Keratinocyte (primary cell): ENCODE results near the gene NOX5. TPM values are rescaled to one million over a fixed set of nuclear protein-coding genes. Genes with fewer than 3 reads are reported as not detected.
A peak's percentile ranks its signal among the peaks of the same experiment; 100 is the strongest.

Source experiments
- DNase-seq: peaks from one replicate; pipeline ENCODE4 v3.0.0-alpha.2; 2011; ENCODE audit warnings: low read depth, missing footprints, low spot score
- FAIRE-seq: peaks from 2 replicates; lab custom pipeline; 2011; peaks lifted over from hg19 to GRCh38; lab: Jason Lieb, UNC
- H2AFZ ChIP-seq: 2 replicates; pipeline ENCODE4 v1.6.0; 2012; ENCODE audit warnings: low read length, control low read depth, inconsistent platforms; ENCODE audit not compliant: control insufficient read depth
- H3K27ac ChIP-seq: 2 replicates; pipeline ENCODE4 v1.5.1; 2011; ENCODE audit warnings: low read length; ENCODE audit not compliant: control insufficient read depth, insufficient read depth
- H3K27me3 ChIP-seq: 3 replicates; pipeline ENCODE4 v1.6.0; 2011; ENCODE audit warnings: low read length; ENCODE audit not compliant: control insufficient read depth, insufficient read depth; ENCODE audit errors: extremely low read depth
- H3K36me3 ChIP-seq, 2 experiments: 2 replicates in 1 of 2; 3 replicates in 1 of 2; pipeline ENCODE4 v1.5.1; 2011; ENCODE audit warnings: low read length in 2 of 2, mild to moderate bottlenecking in 1 of 2; ENCODE audit not compliant: control insufficient read depth in 2 of 2, insufficient read depth in 2 of 2; ENCODE audit errors: extremely low read depth in 1 of 2
- H3K4me1 ChIP-seq: 3 replicates; pipeline ENCODE4 v1.5.1; 2011; ENCODE audit warnings: low read length; ENCODE audit not compliant: control insufficient read depth, insufficient read depth; ENCODE audit errors: extremely low read depth
- H3K4me2 ChIP-seq: 3 replicates; pipeline ENCODE4 v1.6.0; 2011; ENCODE audit warnings: low read depth, low read length; ENCODE audit not compliant: control insufficient read depth, insufficient read depth; ENCODE audit errors: extremely low read depth
- H3K4me3 ChIP-seq, 3 experiments: fragments of 200-600 bp in 1 of 3; sonication (generic) in 1 of 3; 2 replicates in 2 of 3; 3 replicates in 1 of 3; pipeline ENCODE4 v1.5.1; 2011 to 2016; ENCODE audit warnings: low read length in 3 of 3, mild to moderate bottlenecking in 3 of 3, control low read depth in 2 of 3, inconsistent platforms in 1 of 3, low read depth in 1 of 3, mixed read lengths in 1 of 3, mixed run types in 1 of 3, moderate library complexity in 1 of 3; ENCODE audit not compliant: control insufficient read depth in 2 of 3, insufficient read depth in 2 of 3; ENCODE audit errors: extremely low read depth in 1 of 3
- H3K79me2 ChIP-seq: 2 replicates; pipeline ENCODE4 v1.6.0; 2012; ENCODE audit warnings: low read length; ENCODE audit not compliant: control insufficient read depth, insufficient read depth
- H3K9ac ChIP-seq: 3 replicates; pipeline ENCODE4 v1.6.0; 2011; ENCODE audit warnings: low read length; ENCODE audit not compliant: control insufficient read depth, insufficient read depth; ENCODE audit errors: extremely low read depth
- H3K9me1 ChIP-seq: 3 replicates; pipeline ENCODE4 v1.6.0; 2011; ENCODE audit warnings: low read length; ENCODE audit not compliant: control insufficient read depth, insufficient read depth; ENCODE audit errors: extremely low read depth
- H3K9me3 ChIP-seq: 2 replicates; pipeline ENCODE4 v1.5.1; 2012; ENCODE audit warnings: low read depth, low read length; ENCODE audit not compliant: control insufficient read depth
- H4K20me1 ChIP-seq: 3 replicates; pipeline ENCODE4 v1.6.0; 2011; ENCODE audit warnings: low read length; ENCODE audit not compliant: control insufficient read depth, insufficient read depth; ENCODE audit errors: extremely low read depth
- CTCF ChIP-seq, 3 experiments: IDR thresholded peaks in 1 of 3; conservative IDR thresholded peaks in 1 of 3; optimal IDR thresholded peaks in 1 of 3; 2 replicates in 2 of 3; 3 replicates in 1 of 3; pipeline versions ENCODE3 to v1.5.1; 2011; ENCODE audit warnings: low read length in 3 of 3, mild to moderate bottlenecking in 3 of 3, moderate library complexity in 2 of 3, control low read depth in 1 of 3, inconsistent platforms in 1 of 3; ENCODE audit not compliant: insufficient read depth in 2 of 3; ENCODE audit errors: extremely low read depth in 1 of 3
- EZH2 ChIP-seq: IDR thresholded peaks from one replicate; pipeline ENCODE4 v1.6.1; 2012; ENCODE audit warnings: inconsistent platforms, mild to moderate bottlenecking, low read length, moderate library complexity
- dilution Hi-C: fragments of 300-500 bp; cut with MboI; formaldehyde crosslinking; loops from one replicate; pipeline ENCODE4 v1.7.0; 2020; ENCODE audit warnings: low sequenced_read_pairs; ENCODE audit not compliant: extremely low pct_ligation_motif_present
- polyA plus RNA-seq, 5 experiments: library from polyadenylated mRNA; depleted of rRNA in 3 of 5; stranded (reverse) in 3 of 5; stranded (forward) in 1 of 5; unstranded in 1 of 5; fragments of >200 nt; gene quantifications; 1 replicate in 1 of 5; 2 replicates in 3 of 5; 3 replicates in 1 of 5; pipeline versions ENCODE4 v1.2.1 to v1.2.3, GENCODE V29; 2011 to 2012; ENCODE audit warnings: missing spikeins in 2 of 5, low read depth in 1 of 5, low replicate concordance in 1 of 5

NOX5 gene
- polyA plus RNA-seq, 1 donor (not counting 4 experiments of a cell fraction or from before 2014, with no cell fraction given): 0.16 TPM

GRCh38 chr15:69060041-69060481, 45.6 kb downstream of the NOX5 start:
- Histone ChIP-seq H3K36me3 (no peaks in the 10 kb centered on the region), H2AFZ (no peak overlapping the region), H3K9me3 (no peaks in the 10 kb centered on the region), H3K4me1 (peaks cover 13% of the 10 kb centered on the region), H3K79me2 (no peaks in the 10 kb centered on the region), H3K27me3 (peaks cover 15% of the 10 kb centered on the region), H3K27ac (no peak overlapping the region), H3K4me2 (no peak overlapping the region), H3K4me3 (no peak overlapping the region), H3K9ac (no peak overlapping the region), H3K9me1 (peaks cover 3% of the 10 kb centered on the region), H4K20me1 (no peaks in the 10 kb centered on the region)
- TF ChIP-seq EZH2 (no peak), CTCF (optimal IDR thresholded peaks at IDR 0.05 in 1 of 3, IDR thresholded peaks at IDR 0.05 in 1 of 3, conservative IDR thresholded peaks at IDR 0.05 in 1 of 3; ENCODE audit: extremely low read depth in 1 of 3, insufficient read depth in 2 of 3, low read length in 3 of 3) (no peak)
- dilution Hi-C loops: no loop called here
- no peak for DNase-seq
- no peak for FAIRE-seq

- Histone ChIP-seq H3K4me3 (no peak overlapping the region), H3K79me2 (no peaks in the 10 kb centered on the region), H3K9me3 (no peaks in the 10 kb centered on the region), H4K20me1 (no peaks in the 10 kb centered on the region), H3K4me1 (peaks cover 13% of the 10 kb centered on the region), H3K27me3 (peaks cover 15% of the 10 kb centered on the region), H3K9ac (no peak overlapping the region), H3K27ac (no peak overlapping the region), H3K9me1 (peaks cover 3% of the 10 kb centered on the region), H2AFZ (peak overlapping the region; percentile 67), H3K36me3 (no peaks in the 10 kb centered on the region), H3K4me2 (no peak overlapping the region)
- no peak for TF ChIP-seq CTCF (optimal IDR thresholded peaks at IDR 0.05 in 1 of 3, IDR thresholded peaks at IDR 0.05 in 1 of 3, conservative IDR thresholded peaks at IDR 0.05 in 1 of 3; ENCODE audit: extremely low read depth in 1 of 3, insufficient read depth in 2 of 3, low read length in 3 of 3)
- TF ChIP-seq EZH2: no peak
- dilution Hi-C loops: no loop called here
- DNase-seq (no peak), FAIRE-seq (no peak)
Observed at GRCh38 chr15:69060744-69061143, 46.2 kb downstream of the NOX5 start.
